Measurements from ENCODE around the gene FRAT2.

- TF ChIP-seq POLR2A (IDR thresholded peaks at IDR 0.05) (no peak), EP300 (IDR thresholded peaks at IDR 0.05) (no peak), POLR2AphosphoS5 (IDR thresholded peaks at IDR 0.05) (no peak)
- TF ChIP-seq, protein P1, sequence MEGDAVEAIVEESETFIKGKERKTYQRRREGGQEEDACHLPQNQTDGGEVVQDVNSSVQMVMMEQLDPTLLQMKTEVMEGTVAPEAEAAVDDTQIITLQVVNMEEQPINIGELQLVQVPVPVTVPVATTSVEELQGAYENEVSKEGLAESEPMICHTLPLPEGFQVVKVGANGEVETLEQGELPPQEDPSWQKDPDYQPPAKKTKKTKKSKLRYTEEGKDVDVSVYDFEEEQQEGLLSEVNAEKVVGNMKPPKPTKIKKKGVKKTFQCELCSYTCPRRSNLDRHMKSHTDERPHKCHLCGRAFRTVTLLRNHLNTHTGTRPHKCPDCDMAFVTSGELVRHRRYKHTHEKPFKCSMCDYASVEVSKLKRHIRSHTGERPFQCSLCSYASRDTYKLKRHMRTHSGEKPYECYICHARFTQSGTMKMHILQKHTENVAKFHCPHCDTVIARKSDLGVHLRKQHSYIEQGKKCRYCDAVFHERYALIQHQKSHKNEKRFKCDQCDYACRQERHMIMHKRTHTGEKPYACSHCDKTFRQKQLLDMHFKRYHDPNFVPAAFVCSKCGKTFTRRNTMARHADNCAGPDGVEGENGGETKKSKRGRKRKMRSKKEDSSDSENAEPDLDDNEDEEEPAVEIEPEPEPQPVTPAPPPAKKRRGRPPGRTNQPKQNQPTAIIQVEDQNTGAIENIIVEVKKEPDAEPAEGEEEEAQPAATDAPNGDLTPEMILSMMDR (IDR thresholded peaks at IDR 0.05) = no peak
These were observed 1.3 kb downstream of the FRAT2 start for GRCh38 chr10:97333351-97333600.
